GM18909 (cell line): ENCODE results near the gene NVL.

ENCODE experiments used
- ATAC-seq: cut with Tn5 transposase; IDR thresholded peaks from one replicate; pipeline ENCODE4 v1.9.1; 2021; ENCODE audit warnings: mild to moderate bottlenecking; ENCODE audit not compliant: unreplicated experiment, poor library complexity

The NVL gene

DNA sequence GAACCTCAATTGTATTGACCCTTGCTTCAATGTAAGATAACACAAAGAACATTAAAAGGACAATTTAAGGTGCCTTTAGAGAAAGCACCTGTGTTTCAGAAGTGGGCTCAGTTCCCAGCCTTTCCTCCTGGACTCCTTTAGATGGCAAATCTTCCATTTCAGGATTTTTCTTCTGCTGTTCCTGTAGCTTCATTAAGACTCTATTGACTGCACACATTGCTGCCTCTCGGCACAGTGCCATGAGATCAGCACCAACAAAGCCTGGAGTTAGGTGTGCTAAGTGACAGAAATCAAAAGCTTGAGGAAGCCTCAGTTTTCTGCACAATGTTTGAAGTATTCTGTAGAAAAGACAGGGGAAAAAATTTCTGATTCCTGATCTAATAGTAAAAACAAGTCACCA lies 40.6 kb downstream of the NVL start:
- no peak for ATAC-seq

DNA sequence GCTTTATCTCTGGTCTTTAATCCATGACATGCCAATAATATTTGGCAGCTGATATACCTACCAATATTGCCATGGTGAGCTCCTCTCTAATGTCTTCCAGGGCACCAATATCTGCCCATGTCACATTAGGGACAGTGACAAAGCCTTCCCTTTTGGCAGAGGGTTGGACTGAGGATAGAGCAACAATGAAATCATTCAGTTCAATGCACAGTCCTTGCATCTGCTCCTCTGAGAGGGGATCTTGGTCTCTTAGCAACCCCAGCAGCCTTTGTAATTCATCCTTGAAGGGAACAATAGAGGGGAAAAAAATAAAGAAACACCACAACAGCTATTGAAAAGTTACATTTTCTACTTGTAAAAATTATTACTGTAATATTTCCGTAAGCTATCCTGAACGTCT lies 42.3 kb downstream of the NVL start:
- no peak for ATAC-seq

GRCh38 chr1:224282140-224282539 lies 47.8 kb downstream of the NVL start:
- ATAC-seq = no peak

DNA sequence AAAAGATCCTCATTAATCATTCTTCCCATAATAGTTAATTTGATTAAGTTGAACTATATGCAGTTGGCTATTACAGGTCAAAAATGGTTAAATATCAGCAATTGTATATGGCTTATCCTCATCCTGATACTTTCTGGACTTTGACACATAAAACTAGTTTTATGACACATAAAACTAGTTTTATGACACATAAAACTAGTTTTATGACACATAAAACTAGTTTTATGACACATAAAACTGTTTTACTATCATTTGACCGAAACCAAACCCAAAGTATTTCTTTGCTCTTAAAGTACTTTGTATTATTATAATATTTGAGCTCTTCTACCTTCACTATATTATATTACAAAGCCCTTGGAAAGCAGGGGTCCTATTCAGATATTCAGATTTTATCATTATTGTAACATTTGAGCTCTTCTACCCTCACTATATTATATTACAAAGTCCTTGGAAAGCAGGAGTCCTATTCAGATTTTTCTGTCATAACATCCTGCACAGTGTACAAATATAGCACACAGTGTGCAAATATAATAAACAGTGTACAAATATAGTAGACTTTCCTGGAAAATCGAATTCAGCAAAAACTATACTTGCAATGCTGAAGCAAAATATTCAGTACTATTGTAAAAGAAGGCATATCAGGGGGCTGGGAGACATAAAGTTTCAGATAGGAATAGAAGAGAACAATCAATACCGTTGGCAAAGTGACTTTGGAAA lies 53.0 kb downstream of the NVL start:
- no peak for ATAC-seq

- no peak for ATAC-seq
These were observed 54.9 kb downstream of the NVL start for GRCh38 chr1:224274970-224275626.

DNA sequence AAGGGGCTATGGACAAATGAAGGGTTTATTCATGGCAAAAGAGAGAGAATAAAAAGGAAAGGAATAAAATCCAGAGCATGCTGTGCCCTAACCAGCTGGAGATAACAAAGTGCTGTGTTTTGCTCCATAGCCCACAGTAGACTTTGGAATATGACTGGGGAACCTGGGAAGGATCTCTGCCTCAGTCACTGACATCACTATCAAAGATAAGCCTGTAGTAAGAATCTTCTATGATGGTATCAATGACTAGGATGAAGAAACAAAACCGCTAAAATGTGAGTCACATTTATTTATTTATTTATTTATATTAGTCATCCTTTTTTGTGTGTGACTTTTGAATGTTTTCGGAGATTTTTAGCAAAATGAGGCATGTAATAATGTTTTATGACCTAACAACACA lies 56.3 kb downstream of the NVL start:
- ATAC-seq = no peak

GRCh38 chr1:224271106-224271505 lies 58.9 kb downstream of the NVL start:
- ATAC-seq = no peak

DNA sequence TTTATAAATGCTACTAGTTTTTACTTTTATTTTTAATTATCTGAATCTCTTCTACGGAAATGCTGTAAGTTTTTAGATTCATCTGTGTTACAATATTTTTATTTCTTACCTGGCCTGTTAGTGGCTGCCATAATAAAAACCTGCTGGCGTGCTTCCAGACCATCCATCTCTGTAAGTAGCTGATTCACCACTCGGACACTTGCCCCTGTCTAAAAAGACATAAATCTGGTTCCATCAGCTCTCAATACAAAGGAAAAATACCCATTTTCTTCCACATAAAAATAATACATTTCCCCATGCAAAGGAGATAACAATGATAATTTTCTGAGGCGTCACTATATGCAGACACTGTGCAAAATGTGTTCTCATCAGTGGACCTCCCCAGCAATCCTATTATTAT lies 62.0 kb downstream of the NVL start:
- ATAC-seq = no peak

DNA sequence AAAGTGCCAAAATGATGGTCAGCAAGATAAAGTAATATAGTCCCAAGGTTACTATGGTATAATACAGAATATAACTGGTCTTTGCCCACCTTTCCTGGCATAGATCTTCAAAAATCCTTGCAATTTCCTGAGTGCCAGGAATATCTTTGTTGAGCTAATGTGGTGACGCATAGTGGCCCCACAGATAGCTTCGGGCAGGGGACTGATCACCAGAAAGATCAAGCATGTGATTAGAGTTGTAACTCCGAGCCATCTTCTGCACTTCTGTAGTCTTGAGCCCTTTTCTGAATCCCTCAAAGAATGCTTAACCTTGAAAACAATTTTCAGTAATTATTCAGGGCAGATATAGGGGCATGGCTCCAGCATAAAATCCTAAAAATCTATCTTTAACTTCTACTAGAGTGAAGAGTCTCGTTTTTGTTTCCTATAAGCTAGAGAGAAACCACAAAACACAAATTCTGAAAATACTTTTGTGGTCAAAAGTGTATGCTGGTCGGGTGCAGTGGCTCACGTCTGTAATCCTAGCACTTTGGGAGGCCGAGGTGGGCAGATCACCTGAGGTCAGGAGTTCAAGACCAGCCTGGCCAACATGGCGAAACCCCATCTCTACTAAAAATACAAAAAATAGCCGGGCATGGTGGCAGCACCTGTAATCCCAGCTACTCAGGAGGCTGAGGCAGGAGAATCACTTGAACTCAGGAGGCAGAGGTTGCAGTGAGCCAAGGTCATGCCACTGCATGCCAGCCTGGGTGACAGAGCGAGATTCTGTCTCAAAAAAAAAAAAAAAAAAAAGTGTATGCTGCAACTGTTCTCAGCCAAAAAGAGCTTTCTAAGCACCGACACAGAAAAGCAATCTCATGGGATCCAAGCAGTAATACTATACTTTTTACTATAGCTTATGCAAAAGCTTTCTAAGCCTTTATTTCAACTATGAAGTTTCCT lies 62.8 kb downstream of the NVL start:
- no peak for ATAC-seq

GRCh38 chr1:224266105-224266914 lies 63.7 kb downstream of the NVL start:
- peak; percentile 79 for ATAC-seq

- no peak for ATAC-seq
These were observed 65.7 kb downstream of the NVL start for GRCh38 chr1:224264321-224264720.

DNA sequence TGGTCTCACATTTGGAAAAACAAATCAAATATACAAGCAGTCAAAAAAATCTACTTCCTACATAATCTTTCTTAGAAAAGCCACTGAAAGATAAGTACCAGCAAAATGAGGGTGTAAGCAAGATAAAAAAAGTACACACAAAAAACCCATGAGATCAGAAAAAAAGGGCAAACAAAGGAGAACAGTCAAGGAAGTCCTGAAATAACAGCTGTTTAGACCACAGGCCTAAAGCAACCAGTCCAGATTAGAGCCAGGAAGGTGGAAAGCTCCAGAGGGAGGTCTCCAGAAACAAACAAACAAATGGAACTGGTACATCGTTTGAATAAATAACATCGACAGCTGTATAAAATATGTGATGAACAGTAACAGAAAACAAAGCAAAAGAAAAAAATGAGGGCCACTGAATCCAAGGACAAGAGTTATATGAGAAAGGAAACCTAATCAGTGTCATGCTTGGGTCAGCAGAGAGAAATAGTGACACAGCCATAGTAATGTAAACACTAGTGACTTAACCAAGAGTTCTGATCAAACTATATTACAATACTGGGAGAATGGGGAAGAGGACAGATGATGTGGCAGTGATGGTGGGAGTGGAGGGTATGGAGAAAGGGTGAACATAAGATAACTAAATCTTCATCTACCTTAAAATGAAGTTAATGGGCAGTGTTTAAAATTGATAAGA lies 67.5 kb downstream of the NVL start:
- ATAC-seq = no peak

DNA sequence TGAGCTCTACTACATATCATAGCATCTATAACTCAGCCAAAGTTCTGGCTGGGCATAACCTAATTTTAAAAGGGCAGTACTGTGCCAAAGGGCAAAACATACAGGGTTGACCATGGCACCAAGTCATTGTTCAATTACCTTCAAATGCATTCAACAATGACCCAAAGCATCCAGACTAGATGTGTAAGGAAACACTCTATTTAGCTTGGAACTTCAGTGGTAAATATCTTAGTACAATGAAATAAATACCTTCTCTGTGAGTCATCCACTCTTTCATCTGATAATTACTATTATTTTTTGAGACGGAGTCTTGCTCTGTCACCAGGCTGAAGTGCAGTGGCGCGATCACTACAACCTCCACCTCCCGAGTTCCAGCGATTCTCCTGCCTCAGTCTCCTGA lies 70.0 kb downstream of the NVL start:
- ATAC-seq = no peak

DNA sequence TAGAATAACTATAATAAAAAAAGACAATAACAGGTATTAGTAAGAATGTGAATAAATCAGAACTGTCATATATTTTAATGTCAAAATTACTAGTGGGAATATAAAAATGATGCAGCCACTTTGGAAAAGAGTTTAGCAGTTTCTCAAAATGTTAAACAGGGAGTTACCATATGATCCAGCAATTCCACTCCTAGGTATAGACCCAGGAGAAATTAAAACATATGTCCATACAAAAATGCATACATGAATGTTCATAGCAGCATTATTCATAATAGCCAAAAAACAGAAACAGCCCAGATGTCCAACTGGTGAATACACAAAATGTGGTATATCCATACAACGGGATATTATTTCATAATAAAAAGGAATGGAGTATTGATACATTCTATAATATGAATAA lies 71.6 kb downstream of the NVL start:
- ATAC-seq = no peak

DNA sequence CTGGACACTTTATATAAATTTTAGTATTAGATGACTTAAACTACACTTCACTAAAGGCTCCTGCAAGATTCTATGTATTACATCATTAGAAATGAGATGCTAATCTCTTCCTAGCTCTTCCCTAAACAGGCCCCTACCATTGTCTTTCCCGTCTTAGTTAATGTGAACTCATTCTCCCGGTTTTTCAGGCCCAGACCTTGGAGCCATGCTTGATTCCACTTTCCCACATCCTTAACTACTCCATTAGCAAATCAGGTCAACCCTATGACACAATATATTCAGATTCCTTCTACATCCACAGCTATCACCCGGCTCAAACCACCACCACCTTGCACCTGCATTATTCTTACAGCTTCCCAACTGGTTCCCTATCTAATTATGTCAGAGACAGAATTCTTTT lies 73.3 kb downstream of the NVL start:
- ATAC-seq = no peak

- no peak for ATAC-seq
These were observed 76.3 kb downstream of the NVL start for GRCh38 chr1:224253721-224254120.

DNA sequence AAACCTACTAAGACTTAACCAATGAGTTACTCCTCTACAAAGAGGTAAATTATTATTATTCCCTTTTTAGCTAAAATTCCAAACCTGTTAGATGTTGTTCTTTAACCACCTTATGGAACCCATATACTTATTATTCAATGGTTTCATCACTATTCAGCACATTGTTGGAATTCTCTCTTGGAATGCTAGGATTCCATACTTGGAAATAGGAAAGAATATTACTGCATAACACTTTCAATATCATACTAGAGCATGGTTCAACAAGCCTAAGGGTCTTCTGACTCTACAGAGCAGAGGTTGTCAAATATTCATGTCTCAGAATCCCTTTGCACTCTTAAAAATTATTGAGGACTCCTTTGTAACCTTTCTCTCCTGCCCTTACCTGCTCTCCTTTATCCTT lies 77.5 kb downstream of the NVL start:
- ATAC-seq = no peak

- no peak for ATAC-seq
These were observed 78.2 kb downstream of the NVL start for GRCh38 chr1:224251741-224252146.

DNA sequence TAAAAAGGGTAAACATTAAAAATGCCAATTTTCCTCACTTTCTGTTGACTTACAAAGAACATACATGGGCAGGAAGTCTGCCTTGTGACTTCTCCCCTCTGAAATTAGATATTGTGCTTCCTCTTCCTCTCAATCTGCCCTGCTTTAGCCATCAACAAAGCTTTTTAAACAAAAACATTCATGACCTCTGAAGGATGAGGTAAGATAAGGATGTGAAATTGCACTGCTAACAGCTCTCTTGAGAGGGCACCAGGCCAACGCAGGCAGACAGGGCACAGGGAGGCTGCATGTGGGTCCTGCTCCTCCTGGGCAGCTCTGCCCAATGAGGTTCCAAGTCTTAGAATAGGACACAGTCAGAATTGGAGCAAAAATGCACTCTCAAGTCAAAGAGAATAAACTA lies 84.8 kb downstream of the NVL start:
- ATAC-seq = peak; percentile 59

DNA sequence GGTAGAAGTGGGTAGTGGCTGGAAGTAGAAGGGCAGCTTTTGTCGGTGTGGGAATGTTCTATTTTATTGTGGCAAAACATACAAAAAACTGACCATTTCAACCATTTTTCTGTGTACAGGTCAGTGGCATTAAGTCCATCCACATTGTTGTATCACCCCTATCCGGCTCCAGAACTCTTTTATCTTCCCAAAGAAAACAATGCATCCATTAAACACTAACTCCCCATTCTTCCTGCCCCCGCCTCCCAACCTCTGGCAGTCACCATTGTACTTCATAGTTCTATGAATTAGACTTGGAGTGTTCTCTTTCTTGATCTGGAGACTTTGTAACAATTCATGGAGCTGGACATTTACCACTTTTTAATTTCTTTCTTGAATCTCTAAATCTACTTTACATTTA lies 91.2 kb downstream of the NVL start:
- no peak for ATAC-seq
